Ureter (tissue), 1 donor: ENCODE results near the gene TMEM116. TPM values are rescaled to one million over a fixed set of nuclear protein-coding genes. Genes with fewer than 3 reads are reported as not detected.
A peak's percentile ranks its signal among the peaks of the same experiment; 100 is the strongest.
"Not testable (repeated sequence)": the region's sequence is repeated elsewhere in the genome, so short reads cannot be mapped to it uniquely, and the experiment has no call there.

Experiments
- DNase-seq: peaks from one replicate; pipeline ENCODE4 v3.0.0-alpha.2; 2020; ENCODE audit warnings: low spot score
- total RNA-seq: library from RNA; stranded (reverse); gene quantifications from one replicate; pipeline ENCODE4 v1.2.4, GENCODE V29; 2023
- donor health status: DM: yes; HTN: yes; CAD: no.

Gene TMEM116
- 19.7 TPM for total RNA-seq

GRCh38 chr12:112012775-112013600, at the start of gene TMEM116, which contains the start of gene ERP29:
Gene TMEM116 (minus strand): TSS chr12:112013165. CDS start chr12:112005270, 7,895 bp downstream.
Gene ERP29 (plus strand): TSS chr12:112013426. CDS start chr12:112013466, 40 bp downstream.
- peak; percentile 100 for DNase-seq

DNA sequence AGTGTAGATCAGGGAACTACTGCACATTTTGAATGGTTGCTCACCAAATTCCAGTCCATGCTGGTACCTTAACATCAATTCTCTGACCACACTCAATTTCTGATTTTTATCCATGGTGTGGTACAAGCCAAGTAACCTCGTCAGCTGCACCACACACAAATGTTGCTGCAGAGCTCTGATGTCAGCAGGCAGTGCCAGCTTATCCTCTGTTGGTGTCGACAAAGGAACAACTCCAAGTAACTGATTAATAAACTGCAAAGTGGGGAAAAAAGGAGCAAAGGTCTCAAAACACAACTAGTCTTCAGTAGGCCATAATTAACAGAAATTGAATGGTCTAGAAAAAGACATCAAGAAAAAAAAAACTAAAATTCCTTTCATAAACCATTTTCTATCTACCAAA, 48.2 kb upstream of the TMEM116 start:
- DNase-seq = no peak

DNA sequence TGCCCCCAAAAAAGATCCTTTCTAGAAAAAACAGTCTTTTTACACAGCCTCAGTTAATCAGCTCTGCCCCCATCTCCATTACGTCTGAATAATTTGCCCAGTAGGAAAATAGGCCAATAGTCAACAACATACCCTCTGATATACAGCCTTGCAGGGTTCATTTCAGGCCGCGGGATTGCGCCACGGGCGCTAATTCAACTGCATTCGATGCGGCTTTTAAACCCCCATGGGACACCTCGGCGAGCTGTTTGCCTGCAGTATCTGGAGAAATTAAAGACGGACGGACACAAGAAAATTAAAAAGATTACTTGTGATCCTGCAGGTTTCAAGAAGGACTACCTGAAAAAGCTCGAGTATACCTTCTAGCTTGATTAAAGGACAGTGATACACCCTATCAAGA, 36.4 kb upstream of the TMEM116 start:
- no peak for DNase-seq

DNA sequence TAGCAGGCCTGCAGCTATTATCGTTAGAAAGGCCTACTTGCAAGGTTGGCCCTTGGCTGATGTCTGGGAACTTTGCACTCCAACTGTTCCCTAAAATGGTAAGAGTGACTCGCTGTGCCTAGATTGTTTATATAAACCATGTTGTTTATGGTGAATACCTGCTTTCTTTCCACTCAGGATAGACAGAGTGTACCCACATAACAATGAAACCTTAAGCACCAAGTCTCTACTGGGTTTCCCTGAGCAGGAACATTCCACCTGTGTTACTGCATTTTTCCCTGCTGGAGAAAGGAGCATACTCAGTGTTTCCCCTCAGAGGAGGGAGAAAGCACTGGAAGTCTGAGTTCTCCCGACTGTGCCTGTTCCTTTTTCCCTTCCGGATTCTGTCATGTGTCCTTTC, 33.0 kb upstream of the TMEM116 start:
- no peak for DNase-seq

GRCh38 chr12:112036614-112037013, 23.6 kb upstream of the TMEM116 start:
- DNase-seq = not testable (repeated sequence)

DNA sequence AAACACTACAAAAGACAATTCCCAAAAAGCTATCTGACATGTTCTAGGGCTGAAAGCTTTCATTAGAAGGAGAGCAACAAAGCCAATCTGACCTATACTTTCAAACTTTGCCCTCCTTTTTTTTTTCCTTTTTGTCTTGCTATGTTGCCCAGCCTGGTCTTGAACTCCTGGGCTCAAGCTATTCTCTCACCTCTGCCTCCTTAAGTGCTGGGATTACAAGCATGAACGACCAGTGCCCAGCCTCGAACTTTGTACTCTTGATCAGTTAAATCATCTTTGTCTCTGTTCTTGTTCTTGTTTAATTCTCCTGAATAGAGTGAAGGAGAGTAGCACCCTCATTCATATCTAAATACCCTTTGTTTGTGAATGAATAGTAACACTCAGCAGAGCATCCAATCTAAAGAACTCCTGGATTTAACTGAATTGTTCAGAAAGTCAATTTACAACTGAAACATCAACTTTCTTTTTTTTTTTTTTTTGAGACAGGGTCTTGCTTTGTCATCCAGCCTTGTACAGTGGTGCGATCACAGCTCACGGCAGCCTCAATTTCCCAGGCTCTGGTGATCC, 22.3 kb upstream of the TMEM116 start:
- DNase-seq = no peak

GRCh38 chr12:112032292-112032691, 19.3 kb upstream of the TMEM116 start:
- no peak for DNase-seq

DNA sequence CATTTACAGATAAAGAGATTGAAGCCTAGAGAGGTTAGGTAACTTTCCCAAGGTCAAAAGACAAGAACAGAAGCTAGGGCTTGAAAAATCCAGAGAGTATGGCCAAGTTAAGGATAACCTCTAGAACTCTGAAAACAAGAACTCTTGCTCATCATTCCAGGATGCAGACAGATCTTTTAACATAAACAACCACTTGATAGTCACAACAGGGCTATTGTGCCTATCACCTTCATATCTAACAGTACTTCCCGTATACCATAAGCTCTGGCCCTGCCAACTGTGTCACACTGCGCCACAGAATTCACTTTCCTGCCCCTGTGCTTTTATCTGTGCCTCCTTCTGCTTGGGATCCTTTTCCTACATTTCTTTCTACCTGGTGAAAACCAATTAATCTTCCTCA, 18.5 kb upstream of the TMEM116 start:
- no peak for DNase-seq

GRCh38 chr12:112029301-112029700, 16.3 kb upstream of the TMEM116 start:
- no peak for DNase-seq

GRCh38 chr12:112025808-112026375, 12.9 kb upstream of the TMEM116 start:
- no peak for DNase-seq

GRCh38 chr12:112023759-112024396, 10.9 kb upstream of the TMEM116 start:
- DNase-seq = no peak

GRCh38 chr12:112022241-112023016, 9.5 kb upstream of the TMEM116 start:
- no peak for DNase-seq

DNA sequence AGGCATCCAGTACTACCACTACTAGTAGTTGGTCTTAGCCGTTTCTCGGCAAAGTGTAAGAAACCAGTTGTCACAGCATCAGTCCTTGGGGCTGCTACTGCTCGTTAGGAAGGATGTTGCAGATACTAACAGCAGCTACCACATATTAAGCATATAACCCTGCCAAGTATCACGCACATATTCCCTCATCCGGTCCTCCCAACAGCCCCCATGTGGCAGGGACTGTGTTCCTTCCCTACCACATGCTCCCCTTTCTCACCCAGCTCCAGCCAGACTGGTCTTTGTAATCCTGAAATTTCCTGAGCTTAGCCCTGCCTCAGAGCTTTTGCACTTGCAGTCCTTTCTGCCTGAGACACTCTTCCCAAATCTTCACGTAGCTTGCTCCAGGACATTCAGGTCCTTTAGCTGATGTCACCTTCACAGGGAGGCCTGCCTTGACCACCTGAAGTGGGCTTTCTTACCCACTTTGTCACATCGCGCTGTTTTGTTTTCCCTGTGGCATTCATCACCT, 8.0 kb upstream of the TMEM116 start:
- no peak for DNase-seq

DNA sequence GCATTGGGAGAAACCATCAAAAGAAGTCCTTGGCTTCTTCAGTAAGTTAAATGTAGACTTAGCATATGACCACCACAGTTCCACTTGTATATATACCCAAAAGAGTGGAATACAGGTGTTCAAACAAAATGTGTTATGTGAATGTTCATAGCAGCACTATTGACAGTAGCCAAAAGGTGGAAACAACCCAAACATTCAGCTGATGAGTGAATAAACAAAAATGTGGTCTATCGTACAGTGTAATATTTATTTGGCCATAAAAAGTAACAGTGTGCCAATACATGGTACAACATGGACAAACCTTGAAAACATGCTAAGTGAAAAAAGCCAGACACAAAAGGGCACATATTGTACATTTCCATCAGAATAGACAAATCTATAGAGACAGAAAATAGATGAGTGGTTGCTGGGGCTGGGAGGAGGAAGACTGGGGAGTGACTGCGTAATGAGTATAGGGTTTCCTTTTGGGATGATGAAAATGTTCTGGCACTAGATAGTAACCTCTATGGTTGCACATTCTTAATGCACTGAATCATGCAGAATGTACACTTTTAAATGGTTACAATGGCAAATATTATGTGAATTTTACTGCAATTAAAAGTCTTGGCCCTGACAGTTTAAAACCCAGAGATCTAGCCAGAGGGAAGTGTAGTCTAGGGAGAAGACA, 5.7 kb upstream of the TMEM116 start:
- no peak for DNase-seq

GRCh38 chr12:112017041-112017440, 4.1 kb upstream of the TMEM116 start:
- DNase-seq = no peak

GRCh38 chr12:112015938-112016337, 3.0 kb upstream of the TMEM116 start:
- DNase-seq = no peak

GRCh38 chr12:112013601-112014402, 837 bp upstream of the TMEM116 start:
- DNase-seq = peak; percentile 74

- no peak for DNase-seq
These were observed 1.3 kb downstream of the TMEM116 start for GRCh38 chr12:112011685-112012084.

DNA sequence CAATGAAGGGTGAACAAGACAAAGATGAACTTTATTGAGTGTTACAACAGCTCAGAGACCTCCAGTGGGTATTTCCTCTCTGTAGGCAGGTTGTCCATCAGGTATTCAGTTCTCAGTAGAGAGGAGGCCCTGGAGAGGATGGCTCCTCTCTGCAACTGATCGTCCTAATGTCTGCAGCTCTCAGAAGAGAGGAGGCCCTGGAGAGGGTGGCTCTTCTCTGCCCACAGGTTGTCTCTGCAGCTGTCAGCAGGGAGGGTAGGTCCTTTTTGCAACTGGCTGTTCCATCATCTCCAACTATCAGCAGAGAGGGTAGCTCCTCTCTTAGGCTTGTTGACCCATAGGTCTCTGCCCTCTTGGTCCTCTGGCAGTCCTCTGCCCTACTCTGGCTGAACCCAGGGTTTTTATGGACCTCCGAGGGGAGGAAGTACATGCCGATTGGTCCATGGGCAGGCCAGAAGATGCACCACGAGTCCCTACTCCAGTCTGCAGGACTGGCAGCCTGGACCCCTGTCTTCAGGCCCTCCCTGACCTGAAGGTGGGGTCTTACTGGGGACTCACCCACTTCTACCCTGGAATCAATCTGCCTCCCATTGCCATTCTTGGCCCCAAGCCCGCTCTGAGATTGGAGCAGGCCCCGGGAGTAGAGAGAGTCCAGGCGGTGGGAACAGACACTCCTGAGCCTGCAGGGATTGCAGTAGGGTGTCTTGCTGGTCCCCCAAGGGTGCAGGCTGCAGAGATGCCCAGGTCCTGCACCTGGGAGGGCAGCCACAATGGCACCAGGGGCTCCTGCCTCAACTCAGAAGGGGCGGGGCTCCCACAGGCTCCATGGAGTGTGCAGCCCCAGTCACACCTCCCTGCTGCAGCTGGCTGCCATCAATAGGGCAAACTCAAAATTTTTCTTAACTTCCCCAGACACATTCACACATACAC, 2.3 kb downstream of the TMEM116 start:
- no peak for DNase-seq
